PC-9 (cell line): Measurements from ENCODE around the gene SCML1. TPM values are rescaled to one million over a fixed set of nuclear protein-coding genes. Genes with fewer than 3 reads are reported as not detected.

ENCODE experiments used
- BruUV-seq: library from RNA; stranded (reverse); fragments of 400-500 nt; replicated peaks from 2 replicates; lab custom pipeline; 2021; lab: Mats Ljungman, UMichigan
- CTCF ChIA-PET: fragments of 300-600 bp; sonication (Branson Sonifier 250); formaldehyde crosslinking; loops from one replicate; lab custom pipeline; 2022; ENCODE audit warnings: antibody characterized with exemption; lab: Charles Lee
- POLR2A ChIA-PET: fragments of 300-600 bp; sonication (Branson Sonifier 250); formaldehyde crosslinking; loops from one replicate; lab custom pipeline; 2022; ENCODE audit warnings: antibody characterized with exemption; ENCODE audit not compliant: unreplicated experiment; lab: Charles Lee
- DNase-seq, 2 experiments: peaks; one replicate each; pipeline versions ENCODE4 v3.0.0 to v3.0.0-alpha.2; 2015 to 2022; ENCODE audit warnings: mixed read lengths in 1 of 2
- H2AFZ ChIP-seq: fragments of 200-600 bp; sonication (generic); 2 replicates; pipeline ENCODE4 v1.8.1; 2017; ENCODE audit warnings: antibody characterized with exemption
- H3F3A ChIP-seq: fragments of 200-600 bp; sonication (generic); 2 replicates; pipeline ENCODE4 v1.8.1; 2017; ENCODE audit warnings: antibody characterized with exemption, mild to moderate bottlenecking, low read depth; ENCODE audit not compliant: insufficient read depth
- H3K27ac ChIP-seq: fragments of 200-600 bp; sonication (generic); 2 replicates; pipeline ENCODE4 v1.6.1; 2016; ENCODE audit warnings: mixed run types
- H3K27me3 ChIP-seq: fragments of 200-600 bp; sonication (generic); 2 replicates; pipeline ENCODE4 v1.6.1; 2016; ENCODE audit warnings: low read depth, mixed run types; ENCODE audit not compliant: insufficient read depth
- H3K36me3 ChIP-seq: fragments of 200-600 bp; sonication (generic); 2 replicates; pipeline ENCODE4 v1.6.1; 2016; ENCODE audit warnings: low read depth, mixed run types
- H3K4me1 ChIP-seq: fragments of 200-600 bp; sonication (generic); replicated peaks from 2 replicates; pipeline ENCODE4 v1.6.1; 2016; ENCODE audit warnings: mixed run types; ENCODE audit not compliant: insufficient read depth
- H3K4me2 ChIP-seq: fragments of 200-600 bp; sonication (generic); 2 replicates; pipeline ENCODE4 v1.6.1; 2017; ENCODE audit warnings: mixed run types
- H3K4me3 ChIP-seq: fragments of 200-600 bp; sonication (generic); 2 replicates; pipeline ENCODE4 v1.6.1; 2016; ENCODE audit warnings: mixed run types
- H3K79me2 ChIP-seq: fragments of 200-600 bp; sonication (generic); 2 replicates; pipeline ENCODE4 v1.6.1; 2017; ENCODE audit warnings: low read depth, mixed run types
- H3K9me2 ChIP-seq: fragments of 200-600 bp; sonication (generic); 2 replicates; pipeline ENCODE4 v1.8.1; 2017; ENCODE audit warnings: mild to moderate bottlenecking; ENCODE audit not compliant: insufficient read depth
- H3K9me3 ChIP-seq: fragments of 200-600 bp; sonication (generic); 2 replicates; pipeline ENCODE4 v1.8.1; 2016; ENCODE audit warnings: low read depth; ENCODE audit not compliant: insufficient read depth
- H4K20me1 ChIP-seq: fragments of 200-600 bp; sonication (generic); 2 replicates; pipeline ENCODE4 v1.8.1; 2017; ENCODE audit not compliant: insufficient read depth
- EZH2 ChIP-seq: fragments of 200-600 bp; sonication (generic); IDR thresholded peaks from 2 replicates; pipeline ENCODE4 v1.8.0; 2017; ENCODE audit warnings: antibody characterized with exemption, low read depth
- intact Hi-C: fragments of 100-400 bp; cut with micrococcal nuclease; formaldehyde crosslinking; loops from one replicate; pipeline ENCODE4 v1.10.0; 2022; ENCODE audit not compliant: unreplicated experiment
- total RNA-seq: library from RNA; stranded (reverse); gene quantifications from 2 replicates; pipeline ENCODE4 v1.2.3, GENCODE V29; 2021
- TF ChIP-seq, protein P1 (sequence below): fragments of 200-600 bp; sonication (generic); conservative IDR thresholded peaks from 2 replicates; pipeline ENCODE4 v1.6.1; 2017; ENCODE audit warnings: mixed run types, antibody characterized with exemption, mild to moderate bottlenecking, moderate library complexity

The SCML1 gene
- total RNA-seq, 1 experiment from 2014 or later: 9.3 TPM

DNA sequence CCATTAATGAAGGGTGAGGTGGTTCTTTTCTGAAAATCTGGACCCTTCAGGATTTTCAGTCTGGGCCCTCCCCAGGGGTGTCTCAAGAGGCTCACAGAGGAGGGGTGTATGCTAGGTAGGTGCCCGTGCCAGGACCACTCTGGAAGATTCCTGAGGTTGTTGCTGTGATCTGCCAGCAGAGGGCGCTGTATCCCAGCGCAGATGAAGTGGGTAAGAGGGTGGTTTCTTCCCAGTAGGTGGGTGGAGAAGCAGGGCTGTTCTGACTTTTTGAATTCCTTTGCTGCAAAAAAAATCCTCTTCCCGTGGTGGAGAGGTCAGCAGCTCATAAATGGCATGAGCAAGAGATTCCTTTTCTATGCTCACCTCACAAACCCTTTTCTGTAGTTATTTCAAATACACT, 51.1 kb downstream of the SCML1 start:
- no peaks in the 10 kb centered on the region for H3K9me2 ChIP-seq
- H3K4me3 ChIP-seq: no peak overlapping the region
- TF ChIP-seq, protein P1, sequence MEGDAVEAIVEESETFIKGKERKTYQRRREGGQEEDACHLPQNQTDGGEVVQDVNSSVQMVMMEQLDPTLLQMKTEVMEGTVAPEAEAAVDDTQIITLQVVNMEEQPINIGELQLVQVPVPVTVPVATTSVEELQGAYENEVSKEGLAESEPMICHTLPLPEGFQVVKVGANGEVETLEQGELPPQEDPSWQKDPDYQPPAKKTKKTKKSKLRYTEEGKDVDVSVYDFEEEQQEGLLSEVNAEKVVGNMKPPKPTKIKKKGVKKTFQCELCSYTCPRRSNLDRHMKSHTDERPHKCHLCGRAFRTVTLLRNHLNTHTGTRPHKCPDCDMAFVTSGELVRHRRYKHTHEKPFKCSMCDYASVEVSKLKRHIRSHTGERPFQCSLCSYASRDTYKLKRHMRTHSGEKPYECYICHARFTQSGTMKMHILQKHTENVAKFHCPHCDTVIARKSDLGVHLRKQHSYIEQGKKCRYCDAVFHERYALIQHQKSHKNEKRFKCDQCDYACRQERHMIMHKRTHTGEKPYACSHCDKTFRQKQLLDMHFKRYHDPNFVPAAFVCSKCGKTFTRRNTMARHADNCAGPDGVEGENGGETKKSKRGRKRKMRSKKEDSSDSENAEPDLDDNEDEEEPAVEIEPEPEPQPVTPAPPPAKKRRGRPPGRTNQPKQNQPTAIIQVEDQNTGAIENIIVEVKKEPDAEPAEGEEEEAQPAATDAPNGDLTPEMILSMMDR: peak; percentile 86
- TF ChIP-seq EZH2: no peak
- intact Hi-C loops: no loop called here
- H3K27me3 ChIP-seq: no peaks in the 10 kb centered on the region
- H3K27ac ChIP-seq: no peak overlapping the region
- ChIA-PET POLR2A (no interaction called here), CTCF (no interaction called here)
- no peaks in the 10 kb centered on the region for H3K79me2 ChIP-seq
- H3K36me3 ChIP-seq: no peaks in the 10 kb centered on the region
- no peak overlapping the region for H3K4me2 ChIP-seq
- no peaks in the 10 kb centered on the region for H4K20me1 ChIP-seq
- no peaks in the 10 kb centered on the region for H3K9me3 ChIP-seq
- BruUV-seq: no TSS peak
- no peaks in the 10 kb centered on the region for H3F3A ChIP-seq
- peak in 1 of 2 experiments; percentile 28 for DNase-seq
- no peaks in the 10 kb centered on the region for H3K4me1 ChIP-seq
- H2AFZ ChIP-seq: no peak overlapping the region

DNA sequence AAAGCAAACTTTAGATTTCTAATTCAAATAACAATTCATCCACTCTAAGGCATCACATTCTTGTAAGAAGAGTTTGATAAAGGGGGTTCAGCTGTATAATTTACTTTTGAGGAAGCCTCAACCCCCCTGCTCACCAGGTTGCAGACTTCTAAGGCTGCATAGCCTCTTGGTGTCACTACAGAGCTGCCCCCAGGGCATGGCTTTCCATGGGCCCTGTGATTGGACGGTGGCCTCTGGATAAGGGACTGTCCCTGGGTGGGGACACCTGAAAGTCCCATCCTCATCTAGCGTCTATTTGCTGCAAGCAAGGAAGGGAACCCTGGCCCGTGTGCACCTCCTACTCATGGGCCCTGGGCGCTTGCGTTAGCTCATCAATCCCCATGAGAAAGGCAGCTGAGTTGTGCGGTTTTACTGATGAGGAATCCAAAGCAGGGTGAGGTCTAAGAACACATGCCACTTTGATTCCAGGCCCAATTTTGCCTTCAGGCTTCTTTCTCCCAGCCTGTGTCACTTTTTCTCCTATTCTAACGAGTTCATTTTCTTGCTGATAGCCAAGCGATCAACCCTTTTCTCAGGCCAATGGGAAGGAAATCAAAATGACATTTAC, 51.8 kb downstream of the SCML1 start:
- Histone ChIP-seq H3K4me3 (no peak overlapping the region), H2AFZ (no peak overlapping the region), H3K9me3 (no peaks in the 10 kb centered on the region), H3K9me2 (no peaks in the 10 kb centered on the region), H4K20me1 (no peaks in the 10 kb centered on the region), H3K36me3 (no peaks in the 10 kb centered on the region), H3K27ac (no peak overlapping the region), H3K4me1 (no peaks in the 10 kb centered on the region), H3K79me2 (no peaks in the 10 kb centered on the region), H3K4me2 (no peak overlapping the region), H3K27me3 (no peaks in the 10 kb centered on the region), H3F3A (no peaks in the 10 kb centered on the region)
- CTCF ChIA-PET: no interaction called here
- intact Hi-C loops: no loop called here
- POLR2A ChIA-PET: no interaction called here
- no TSS peak for BruUV-seq
- TF ChIP-seq, protein P1: no peak
- TF ChIP-seq EZH2: no peak
- DNase-seq: no peak

GRCh38 chrX:17792826-17793225, 55.5 kb downstream of the SCML1 start:
- POLR2A ChIA-PET: no interaction called here
- CTCF ChIA-PET: no interaction called here
- intact Hi-C loops: no loop called here

More at GRCh38 chrX:17792826-17793225, 55.5 kb downstream of the SCML1 start:
- H3K4me3 ChIP-seq: no peak overlapping the region
- no TSS peak for BruUV-seq
- no peak for TF ChIP-seq EZH2
- TF ChIP-seq, protein P1: no peak
- H3K79me2 ChIP-seq: no peaks in the 10 kb centered on the region
- no peak overlapping the region for H2AFZ ChIP-seq
- no peaks in the 10 kb centered on the region for H4K20me1 ChIP-seq
- no peaks in the 10 kb centered on the region for H3K9me3 ChIP-seq
- H3K9me2 ChIP-seq: no peaks in the 10 kb centered on the region
- H3F3A ChIP-seq: no peaks in the 10 kb centered on the region
- peaks cover 11% of the 10 kb centered on the region; the same call in 1 of the 2 replicates for H3K27me3 ChIP-seq
- H3K36me3 ChIP-seq: no peaks in the 10 kb centered on the region
- H3K4me2 ChIP-seq: no peak overlapping the region
- no peak overlapping the region for H3K27ac ChIP-seq
- DNase-seq: no peak
- no peaks in the 10 kb centered on the region for H3K4me1 ChIP-seq
